HFF-Myc (cell line): ENCODE data around the gene ESR1.

Experiments used
- DNase-seq: peaks from one replicate; pipeline ENCODE4 v3.0.0-alpha.2; 2011; ENCODE audit warnings: low read depth; ENCODE audit errors: extremely low read depth
- H3K4me3 ChIP-seq: replicated peaks from 2 replicates; pipeline ENCODE4 v1.5.1; 2011; ENCODE audit warnings: low read depth, mild to moderate bottlenecking, control low read depth, low read length
- CTCF ChIP-seq: IDR thresholded peaks from 2 replicates; pipeline ENCODE4 v1.5.1; 2012; ENCODE audit warnings: mild to moderate bottlenecking, low read depth, low read length, control low read depth; ENCODE audit errors: missing control alignments

Gene ESR1

GRCh38 chr6:151811081-151811480, 3.6 kb downstream of the ESR1 start:
- DNase-seq: no peak
- no peak for TF ChIP-seq CTCF
- no peak overlapping the region for H3K4me3 ChIP-seq

DNA sequence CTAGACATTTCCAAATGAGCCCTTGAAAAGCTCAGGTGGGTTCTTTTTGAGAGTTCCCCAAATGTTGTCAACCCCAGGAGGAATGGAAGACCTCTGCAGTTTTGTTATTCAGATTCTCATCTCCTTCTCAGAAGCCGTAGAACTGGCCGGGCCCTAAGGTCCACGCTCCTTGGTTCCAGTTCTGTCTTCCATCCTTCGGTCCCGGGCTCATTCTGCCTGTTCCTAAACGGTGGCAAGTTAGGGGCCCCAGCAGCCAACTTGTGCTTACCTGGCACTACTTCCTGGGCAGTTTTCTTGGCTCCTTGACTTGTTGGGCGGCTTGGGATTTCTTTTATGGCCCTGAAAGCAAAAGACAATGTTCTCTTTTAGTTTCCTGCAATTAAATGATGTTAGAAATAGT, 6.4 kb downstream of the ESR1 start:
- no peak for TF ChIP-seq CTCF
- H3K4me3 ChIP-seq: no peak overlapping the region
- DNase-seq: no peak

DNA sequence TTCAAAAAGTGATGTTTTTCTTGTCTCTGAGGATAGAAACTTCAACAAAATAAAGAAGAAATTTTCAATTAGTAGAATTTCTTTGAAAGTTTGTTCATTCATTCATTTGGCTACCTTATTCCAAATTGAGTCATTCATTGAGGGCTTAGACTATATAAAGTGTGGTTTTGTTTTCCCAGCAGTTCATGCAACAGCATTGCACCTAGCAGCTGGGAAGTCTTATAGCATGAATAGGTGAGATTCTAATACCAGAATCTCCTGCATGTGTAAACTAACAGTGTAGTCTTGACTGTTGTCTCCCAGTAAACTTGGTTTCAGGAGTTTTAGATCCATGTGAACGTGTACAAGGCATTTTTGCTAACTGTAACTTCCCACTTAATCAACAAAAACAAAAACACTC, 7.1 kb downstream of the ESR1 start:
- TF ChIP-seq CTCF: no peak

DNA sequence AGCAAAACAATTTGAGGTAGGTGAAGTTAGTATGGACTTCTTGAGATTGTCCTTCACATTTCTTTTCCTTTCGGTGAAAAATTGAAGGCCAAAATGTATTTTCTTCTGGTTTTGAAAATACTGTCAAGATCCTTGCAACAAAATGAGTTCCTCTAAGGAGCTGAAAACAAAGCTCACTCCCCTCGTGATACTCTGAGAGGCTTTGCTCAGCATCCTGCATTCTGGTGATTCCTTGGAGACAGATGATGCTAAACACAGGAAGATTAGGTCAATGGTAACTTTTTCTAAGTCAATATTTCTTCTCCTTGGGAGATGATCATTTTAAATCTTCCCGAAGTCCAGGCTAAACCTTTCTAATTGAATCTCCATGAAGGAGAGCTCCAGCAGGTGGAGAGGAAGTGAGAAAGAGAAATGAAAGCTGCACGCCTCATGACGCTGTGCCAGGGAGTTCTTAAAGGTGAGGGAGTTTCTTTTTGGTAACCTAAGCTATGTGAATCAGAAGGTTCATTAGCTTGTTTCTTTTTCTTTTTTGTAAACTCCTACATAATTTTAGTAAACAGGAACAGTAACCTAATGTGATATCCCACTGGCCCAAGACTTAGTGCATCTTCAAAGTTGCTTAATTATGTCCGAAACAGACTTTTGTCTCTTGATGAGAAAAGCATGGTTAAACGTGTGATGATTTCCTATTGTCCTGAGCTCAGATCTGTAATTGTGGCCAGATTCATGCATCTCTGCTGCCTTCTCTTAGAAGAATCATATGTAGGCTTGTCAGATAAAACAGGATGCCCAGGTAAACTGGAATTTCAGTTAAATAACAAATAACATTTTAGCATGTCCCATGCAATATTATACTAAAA, 15.0 kb downstream of the ESR1 start:
- no peak overlapping the region for H3K4me3 ChIP-seq
- DNase-seq: no peak
- no peak for TF ChIP-seq CTCF

More for the DNA sequence above, 7.1 kb downstream of the ESR1 start:
- H3K4me3 ChIP-seq: no peak overlapping the region
- DNase-seq: no peak

GRCh38 chr6:151826517-151827142, 19.1 kb downstream of the ESR1 start:
- no peak for TF ChIP-seq CTCF
- H3K4me3 ChIP-seq: no peak overlapping the region
- DNase-seq: no peak

- DNase-seq: no peak
- H3K4me3 ChIP-seq: no peak overlapping the region
- no peak for TF ChIP-seq CTCF
Observed at GRCh38 chr6:151832710-151833109, 25.2 kb downstream of the ESR1 start.
